ENCODE results near the gene PRAMEF8. TPM values are rescaled to one million over a fixed set of nuclear protein-coding genes. Genes with fewer than 3 reads are reported as not detected.
"Not testable (repeated sequence)": the region's sequence is repeated elsewhere in the genome, so short reads cannot be mapped to it uniquely, and the experiment has no call there.

PRAMEF8 gene
- total and polyA plus RNA-seq, 5 experiments from 2014 or later = not detected

DNA sequence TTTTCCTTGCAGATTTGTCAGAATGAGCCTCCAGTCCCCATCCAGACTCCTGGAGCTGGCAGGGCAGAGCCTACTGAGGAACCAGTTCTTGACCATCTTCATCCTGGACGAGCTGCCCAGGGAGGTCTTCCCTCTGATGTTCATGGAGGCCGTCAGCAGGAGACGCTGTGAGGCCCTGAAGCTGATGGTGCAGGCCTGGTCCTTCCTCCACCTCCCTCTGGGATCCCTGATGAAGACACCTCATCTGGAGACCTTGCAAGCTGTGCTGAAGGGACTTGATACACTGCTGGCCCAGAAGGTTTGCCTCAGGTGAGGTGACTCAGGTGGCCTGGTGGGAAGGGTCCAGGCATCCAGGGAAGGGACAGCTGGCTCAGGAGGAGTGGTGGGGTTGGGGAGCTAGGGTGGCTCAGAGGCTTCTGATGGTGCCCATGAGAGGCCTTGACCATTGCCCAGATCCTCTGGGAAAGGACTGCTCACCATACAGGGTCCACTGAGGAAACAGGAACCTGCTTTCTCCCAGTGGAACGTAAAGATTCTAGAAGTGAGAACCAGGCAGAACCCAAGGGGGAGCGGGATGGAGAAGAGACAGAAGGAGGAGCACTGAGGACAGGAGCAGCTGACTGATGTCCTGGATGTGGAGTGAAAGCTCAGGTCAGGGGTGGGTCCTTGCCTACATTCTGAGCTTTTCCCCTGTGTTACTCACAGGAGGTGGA is 38.9 kb downstream of the PRAMEF8 start:
- H3K36me3 Mint-ChIP-seq, POLR2A ChIA-PET, ATAC-seq, H3K27ac Mint-ChIP-seq, H3K4me3 Mint-ChIP-seq, DNase-seq, H3K4me1 Mint-ChIP-seq, H3K9me3 Mint-ChIP-seq: not testable (repeated sequence)
- H3K27me3 Mint-ChIP-seq = peaks cover 0 to 13% (median 9%) of the 10 kb centered on the region in 5 donors

GRCh38 chr1:13243536-13244263 is 41.2 kb downstream of the PRAMEF8 start:
- POLR2A ChIA-PET, H3K36me3 Mint-ChIP-seq, H3K4me1 Mint-ChIP-seq, H3K9me3 Mint-ChIP-seq, H3K4me3 Mint-ChIP-seq, DNase-seq, ATAC-seq, H3K27ac Mint-ChIP-seq: not testable (repeated sequence)
- peaks cover 0 to 13% (median 9%) of the 10 kb centered on the region in 5 donors for H3K27me3 Mint-ChIP-seq

- H3K9me3 Mint-ChIP-seq, H3K36me3 Mint-ChIP-seq, ATAC-seq, H3K4me3 Mint-ChIP-seq, POLR2A ChIA-PET, H3K4me1 Mint-ChIP-seq, H3K27ac Mint-ChIP-seq, DNase-seq: not testable (repeated sequence)
- H3K27me3 Mint-ChIP-seq = peaks cover 0 to 11% (median 3%) of the 10 kb centered on the region in 5 donors
Measured at GRCh38 chr1:13239633-13240032, 45.3 kb downstream of the PRAMEF8 start.

GRCh38 chr1:13237572-13237971 is 47.4 kb downstream of the PRAMEF8 start:
- H3K9me3 Mint-ChIP-seq, H3K36me3 Mint-ChIP-seq, DNase-seq, POLR2A ChIA-PET, H3K4me1 Mint-ChIP-seq, ATAC-seq, H3K27ac Mint-ChIP-seq, H3K4me3 Mint-ChIP-seq: not testable (repeated sequence)
- peaks cover 0 to 11% (median 0%) of the 10 kb centered on the region in 5 donors for H3K27me3 Mint-ChIP-seq

DNA sequence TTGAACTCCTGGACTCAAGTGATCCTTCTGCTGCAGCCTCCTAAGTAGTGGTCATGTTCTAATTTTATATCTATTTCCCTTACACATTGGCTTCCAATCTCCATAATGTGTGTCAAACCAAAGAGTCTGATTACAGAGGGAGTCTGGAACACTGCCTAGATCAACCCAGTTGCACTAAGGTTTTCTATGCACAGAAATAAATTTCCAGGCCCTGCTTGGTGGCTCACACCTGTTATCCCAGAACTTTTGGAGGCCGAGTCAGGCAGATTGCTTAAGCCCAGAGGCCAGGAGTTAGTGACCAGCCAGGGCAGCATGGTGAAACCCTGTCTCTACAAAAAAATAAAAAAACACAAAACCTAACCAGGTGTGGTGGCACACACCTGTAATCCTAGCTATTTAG is 50.9 kb downstream of the PRAMEF8 start:
- peak in 1 of 10 donors; percentile 5 for DNase-seq
- POLR2A ChIA-PET, H3K36me3 Mint-ChIP-seq: not testable (repeated sequence)

GRCh38 chr1:13232056-13232455 is 52.9 kb downstream of the PRAMEF8 start:
- not testable (repeated sequence) for ATAC-seq

More for the DNA sequence above, 50.9 kb downstream of the PRAMEF8 start:
- H3K27me3 Mint-ChIP-seq = peaks cover 4 to 13% (median 7%) of the 10 kb centered on the region in 5 donors
- H3K9me3 Mint-ChIP-seq, H3K4me3 Mint-ChIP-seq, H3K4me1 Mint-ChIP-seq, H3K27ac Mint-ChIP-seq, ATAC-seq: not testable (repeated sequence)

More at GRCh38 chr1:13232056-13232455, 52.9 kb downstream of the PRAMEF8 start:
- H3K4me3 Mint-ChIP-seq, H3K27ac Mint-ChIP-seq, H3K36me3 Mint-ChIP-seq, POLR2A ChIA-PET, H3K4me1 Mint-ChIP-seq, H3K9me3 Mint-ChIP-seq: not testable (repeated sequence)
- DNase-seq = peak in 1 of 10 donors; percentile 3
- peaks cover 7 to 12% (median 11%) of the 10 kb centered on the region in 5 donors for H3K27me3 Mint-ChIP-seq

Other genes starting within 250 kb of the PRAMEF8 start
- gene PRAMEF27, start 228.6 kb downstream of the PRAMEF8 start, total RNA-seq = not detected
- gene PRAMEF27, start 228.6 kb downstream of the PRAMEF8 start, polyA plus RNA-seq = not detected
- gene HNRNPCL3, start 224.4 kb downstream of the PRAMEF8 start, total RNA-seq = not detected
- not detected for gene HNRNPCL3, start 224.4 kb downstream of the PRAMEF8 start, polyA plus RNA-seq
- gene PRAMEF25, start 214.4 kb downstream of the PRAMEF8 start, total RNA-seq = not detected
- gene PRAMEF25, start 214.4 kb downstream of the PRAMEF8 start, polyA plus RNA-seq = not detected
- gene HNRNPCL2, start 168.3 kb downstream of the PRAMEF8 start, total RNA-seq = not detected
- gene HNRNPCL2, start 168.3 kb downstream of the PRAMEF8 start, polyA plus RNA-seq = not detected
- gene PRAMEF26, start 129.1 kb downstream of the PRAMEF8 start, total RNA-seq = not detected
- not detected for gene PRAMEF26, start 129.1 kb downstream of the PRAMEF8 start, polyA plus RNA-seq
- not detected for gene HNRNPCL4, start 119.5 kb downstream of the PRAMEF8 start, total RNA-seq
- gene HNRNPCL4, start 119.5 kb downstream of the PRAMEF8 start, polyA plus RNA-seq = not detected
- gene PRAMEF9, start 113.3 kb downstream of the PRAMEF8 start, total RNA-seq = not detected
- not detected for gene PRAMEF9, start 113.3 kb downstream of the PRAMEF8 start, polyA plus RNA-seq
- not detected for gene PRAMEF13, start 83.7 kb downstream of the PRAMEF8 start, total RNA-seq
- not detected for gene PRAMEF13, start 83.7 kb downstream of the PRAMEF8 start, polyA plus RNA-seq
- not detected for gene PRAMEF18, start 59.0 kb downstream of the PRAMEF8 start, total RNA-seq
- not detected for gene PRAMEF18, start 59.0 kb downstream of the PRAMEF8 start, polyA plus RNA-seq
- gene PRAMEF5, start 30.9 kb downstream of the PRAMEF8 start, total RNA-seq = not detected
- gene PRAMEF5, start 30.9 kb downstream of the PRAMEF8 start, polyA plus RNA-seq = not detected
- gene PRAMEF33, start 18.4 kb upstream of the PRAMEF8 start, total RNA-seq = not detected
- gene PRAMEF33, start 18.4 kb upstream of the PRAMEF8 start, polyA plus RNA-seq = not detected
- gene PRAMEF15, start 30.4 kb upstream of the PRAMEF8 start, total RNA-seq = not detected
- gene PRAMEF15, start 30.4 kb upstream of the PRAMEF8 start, polyA plus RNA-seq = not detected
- not detected for gene PRAMEF14, start 62.0 kb upstream of the PRAMEF8 start, total RNA-seq
- gene PRAMEF14, start 62.0 kb upstream of the PRAMEF8 start, polyA plus RNA-seq = not detected
- not detected for gene PRAMEF19, start 86.8 kb upstream of the PRAMEF8 start, total RNA-seq
- not detected for gene PRAMEF19, start 86.8 kb upstream of the PRAMEF8 start, polyA plus RNA-seq
- gene PRAMEF17, start 104.5 kb upstream of the PRAMEF8 start, total RNA-seq = not detected
- not detected for gene PRAMEF17, start 104.5 kb upstream of the PRAMEF8 start, polyA plus RNA-seq
- gene PRAMEF20, start 125.3 kb upstream of the PRAMEF8 start, total RNA-seq = not detected
- not detected for gene PRAMEF20, start 125.3 kb upstream of the PRAMEF8 start, polyA plus RNA-seq
- gene LRRC38, start 228.9 kb upstream of the PRAMEF8 start, total RNA-seq = not detected
- gene LRRC38, start 228.9 kb upstream of the PRAMEF8 start, polyA plus RNA-seq = not detected

Measured in naive thymus-derived CD8-positive, alpha-beta T cell (primary cell).